Gastrocnemius medialis (tissue), 4 donors: ENCODE measurements around the gene SYDE1.

Source experiments
- POLR2A ChIP-seq, 2 donors: fragments of 450-650 bp; IDR thresholded peaks; one replicate each; pipeline ENCODE4 v1.6.1; 2017; ENCODE audit warnings: antibody characterized with exemption in 2 of 2, mild to moderate bottlenecking in 2 of 2, moderate library complexity in 2 of 2
- TF ChIP-seq, protein P1 (sequence below), 5 experiments: fragments of 450-650 bp in 3 of 5; fragments of 200-600 bp in 2 of 5; sonication (generic) in 2 of 5; IDR thresholded peaks in 4 of 5; conservative IDR thresholded peaks in 1 of 5; 1 replicate in 4 of 5; 2 replicates in 1 of 5; pipeline ENCODE4 v1.5.1; 2016 to 2019; ENCODE audit warnings: antibody characterized with exemption in 5 of 5, mild to moderate bottlenecking in 3 of 5, moderate library complexity in 3 of 5

DNA sequence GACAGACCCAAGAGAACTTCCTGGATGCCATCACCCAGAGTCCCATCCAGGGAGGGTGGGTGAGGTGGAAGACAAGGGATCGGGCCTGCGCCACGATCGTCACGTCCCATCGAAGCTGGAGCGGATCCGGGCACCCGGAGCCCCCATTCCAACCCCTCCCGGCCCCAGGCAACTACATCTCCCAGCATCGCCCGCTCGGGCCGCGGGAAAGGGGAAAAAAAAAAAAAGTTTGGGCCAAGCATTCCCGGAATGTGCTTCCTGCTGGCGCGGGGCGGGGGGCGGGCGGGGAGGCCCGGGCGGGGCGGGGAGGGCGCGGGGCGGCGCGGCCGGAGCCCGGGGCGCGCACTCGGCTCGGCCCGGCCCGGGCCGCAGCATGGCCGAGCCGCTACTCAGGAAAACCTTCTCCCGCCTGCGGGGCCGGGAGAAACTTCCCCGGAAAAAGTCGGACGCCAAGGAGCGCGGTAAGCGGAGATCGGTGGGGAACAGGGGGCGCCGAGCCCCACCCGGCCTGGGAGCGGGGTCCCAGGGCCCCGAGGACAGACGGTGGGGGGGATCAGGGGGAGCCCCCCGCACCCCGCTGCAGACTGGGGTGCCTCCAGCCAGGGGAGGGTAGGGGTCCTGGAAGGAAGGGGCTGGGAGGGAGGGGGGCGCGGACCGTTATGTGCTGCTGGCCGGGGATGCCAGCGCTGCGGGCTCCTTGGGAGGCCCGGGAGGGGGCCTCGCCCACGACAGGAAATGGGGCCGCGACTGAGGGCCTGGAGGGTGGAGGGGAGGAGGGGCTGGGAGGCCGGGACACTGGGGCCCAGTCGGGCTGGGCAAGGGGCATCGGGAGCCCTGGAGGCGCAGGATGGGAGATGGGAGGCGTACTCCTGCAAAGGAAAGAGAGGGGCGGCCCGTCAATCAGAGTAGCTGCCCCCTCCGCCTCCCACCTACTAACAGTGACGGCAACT lies at the start of gene SYDE1:
- TF ChIP-seq POLR2A (IDR thresholded peaks at IDR 0.05), result no peak
- TF ChIP-seq, protein P1, sequence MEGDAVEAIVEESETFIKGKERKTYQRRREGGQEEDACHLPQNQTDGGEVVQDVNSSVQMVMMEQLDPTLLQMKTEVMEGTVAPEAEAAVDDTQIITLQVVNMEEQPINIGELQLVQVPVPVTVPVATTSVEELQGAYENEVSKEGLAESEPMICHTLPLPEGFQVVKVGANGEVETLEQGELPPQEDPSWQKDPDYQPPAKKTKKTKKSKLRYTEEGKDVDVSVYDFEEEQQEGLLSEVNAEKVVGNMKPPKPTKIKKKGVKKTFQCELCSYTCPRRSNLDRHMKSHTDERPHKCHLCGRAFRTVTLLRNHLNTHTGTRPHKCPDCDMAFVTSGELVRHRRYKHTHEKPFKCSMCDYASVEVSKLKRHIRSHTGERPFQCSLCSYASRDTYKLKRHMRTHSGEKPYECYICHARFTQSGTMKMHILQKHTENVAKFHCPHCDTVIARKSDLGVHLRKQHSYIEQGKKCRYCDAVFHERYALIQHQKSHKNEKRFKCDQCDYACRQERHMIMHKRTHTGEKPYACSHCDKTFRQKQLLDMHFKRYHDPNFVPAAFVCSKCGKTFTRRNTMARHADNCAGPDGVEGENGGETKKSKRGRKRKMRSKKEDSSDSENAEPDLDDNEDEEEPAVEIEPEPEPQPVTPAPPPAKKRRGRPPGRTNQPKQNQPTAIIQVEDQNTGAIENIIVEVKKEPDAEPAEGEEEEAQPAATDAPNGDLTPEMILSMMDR (IDR thresholded peaks at IDR 0.05 in 4 of 5, conservative IDR thresholded peaks at IDR 0.05 in 1 of 5), result no peak
